ENCODE results near the gene C9orf43. TPM values are rescaled to one million over a fixed set of nuclear protein-coding genes. Genes with fewer than 3 reads are reported as not detected.
"Not testable (repeated sequence)": the region's sequence is repeated elsewhere in the genome, so short reads cannot be mapped to it uniquely, and the experiment has no call there.

The C9orf43 gene
- polyA plus RNA-seq, 2 of the 4 experiments (the other 2 are of a cell fraction), result 0.50 to 1.0 TPM

DNA sequence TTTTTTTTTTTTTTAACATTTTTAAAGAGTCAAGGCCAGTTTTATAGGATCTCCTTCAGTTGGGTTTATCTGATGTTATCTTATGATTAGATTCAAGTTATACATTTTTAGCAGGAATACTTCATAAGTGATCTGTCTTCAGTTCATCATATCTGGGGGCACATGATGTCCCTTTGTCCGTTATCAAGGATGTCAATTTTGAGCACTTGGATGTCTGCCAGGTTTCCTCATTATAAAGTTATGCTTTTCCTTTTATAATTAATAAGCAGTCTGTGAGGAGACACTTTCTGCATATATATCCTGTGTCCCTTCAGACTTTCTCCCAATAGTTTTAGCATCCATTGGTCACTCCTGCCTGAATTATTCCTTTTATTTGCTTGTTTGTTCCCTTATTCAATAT lies 45.6 kb upstream of the C9orf43 start:
- Histone ChIP-seq H3K4me2 (no peak overlapping the region), H3K4me3 (no peak overlapping the region), H3K4me1 (peaks cover 13% of the 10 kb centered on the region), H3K9me3 (no peaks in the 10 kb centered on the region), H3K27ac (no peak overlapping the region)
- DNase-seq (ENCODE audit: low read depth in 1 of 2, low spot score in 1 of 2), result no peak
- TF ChIP-seq MAZ (IDR thresholded peaks at IDR 0.05; ENCODE audit: borderline replicate concordance, low read depth, low read length) (no peak), NPAS2 (CRISPR knock-in tag; IDR thresholded peaks at IDR 0.05; ENCODE audit: borderline replicate concordance) (no peak), JUNB (IDR thresholded peaks at IDR 0.05) (no peak), SREBF2 (IDR thresholded peaks at IDR 0.05) (no peak), SMC3 (IDR thresholded peaks at IDR 0.05) (no peak), RCOR1 (IDR thresholded peaks at IDR 0.05; ENCODE audit: low read depth, low read length) (no peak), HOXA7 (CRISPR knock-in tag; IDR thresholded peaks at IDR 0.05) (no peak), RAD21 (conservative IDR thresholded peaks at IDR 0.05 in 1 of 2, IDR thresholded peaks at IDR 0.05 in 1 of 2) (no peak), HDAC2 (IDR thresholded peaks at IDR 0.05) (no peak), CEBPB (IDR thresholded peaks at IDR 0.05) (no peak), POLR2A (IDR thresholded peaks at IDR 0.05; ENCODE audit: low read length) (no peak), KDM5A (IDR thresholded peaks at IDR 0.05) (no peak), CHD4 (IDR thresholded peaks at IDR 0.05; ENCODE audit: borderline replicate concordance) (no peak), EHF (CRISPR knock-in tag; IDR thresholded peaks at IDR 0.05) (no peak), TP53 (CRISPR knock-in tag; IDR thresholded peaks at IDR 0.05) (no peak)
- TF ChIP-seq, protein P1, sequence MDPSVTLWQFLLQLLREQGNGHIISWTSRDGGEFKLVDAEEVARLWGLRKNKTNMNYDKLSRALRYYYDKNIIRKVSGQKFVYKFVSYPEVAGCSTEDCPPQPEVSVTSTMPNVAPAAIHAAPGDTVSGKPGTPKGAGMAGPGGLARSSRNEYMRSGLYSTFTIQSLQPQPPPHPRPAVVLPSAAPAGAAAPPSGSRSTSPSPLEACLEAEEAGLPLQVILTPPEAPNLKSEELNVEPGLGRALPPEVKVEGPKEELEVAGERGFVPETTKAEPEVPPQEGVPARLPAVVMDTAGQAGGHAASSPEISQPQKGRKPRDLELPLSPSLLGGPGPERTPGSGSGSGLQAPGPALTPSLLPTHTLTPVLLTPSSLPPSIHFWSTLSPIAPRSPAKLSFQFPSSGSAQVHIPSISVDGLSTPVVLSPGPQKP (IDR thresholded peaks at IDR 0.05; ENCODE audit: low read depth, low read length), result no peak
- TF ChIP-seq, protein P2, sequence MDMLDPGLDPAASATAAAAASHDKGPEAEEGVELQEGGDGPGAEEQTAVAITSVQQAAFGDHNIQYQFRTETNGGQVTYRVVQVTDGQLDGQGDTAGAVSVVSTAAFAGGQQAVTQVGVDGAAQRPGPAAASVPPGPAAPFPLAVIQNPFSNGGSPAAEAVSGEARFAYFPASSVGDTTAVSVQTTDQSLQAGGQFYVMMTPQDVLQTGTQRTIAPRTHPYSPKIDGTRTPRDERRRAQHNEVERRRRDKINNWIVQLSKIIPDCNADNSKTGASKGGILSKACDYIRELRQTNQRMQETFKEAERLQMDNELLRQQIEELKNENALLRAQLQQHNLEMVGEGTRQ (IDR thresholded peaks at IDR 0.05), result no peak
- CTCF ChIA-PET, result interaction anchor here (0.6 to 1.6 kb wide), 6 partner anchors 11 to 1909 kb away, joined by 3 to 5 read pairs (median 3); partner anchors contain the start of gene ALAD
- no peak for ATAC-seq
- WGBS (ENCODE audit: missing lambda C conversion rate), result 86% methylated on average over 1 of the region's 1 CpG
- POLR2A ChIA-PET, result no interaction called here
- no peak for FAIRE-seq

DNA sequence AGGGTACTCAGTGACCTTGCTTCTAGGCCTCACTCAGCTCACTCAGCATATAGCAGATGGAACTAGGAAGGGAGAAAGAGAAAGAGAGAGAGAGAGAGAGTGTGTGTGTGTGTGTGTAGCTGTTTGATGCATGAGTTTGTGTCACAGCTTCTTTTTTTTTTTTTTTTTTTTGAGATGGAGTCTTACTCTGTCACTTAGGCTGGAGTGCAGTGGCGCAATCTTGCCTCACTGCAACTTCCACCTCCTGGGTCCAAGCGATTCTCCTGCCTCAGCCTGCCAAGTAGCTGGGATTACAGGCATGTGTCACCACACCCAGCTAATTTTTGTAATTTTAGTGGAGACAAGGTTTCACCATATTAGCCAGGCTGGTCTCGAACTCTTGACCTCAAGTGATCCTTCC lies 44.9 kb upstream of the C9orf43 start:
- H3K4me3 ChIP-seq; ATAC-seq; H3K27ac ChIP-seq; DNase-seq (ENCODE audit: low read depth in 1 of 2, low spot score in 1 of 2); H3K4me2 ChIP-seq; H3K9me3 ChIP-seq; FAIRE-seq; POLR2A ChIA-PET: not testable (repeated sequence)
- WGBS (ENCODE audit: missing lambda C conversion rate), result 60% methylated on average over 3 of the region's 3 CpGs
- CTCF ChIA-PET, result interaction anchor here (0.6 to 1.0 kb wide), 2 partner anchors 26 to 152 kb away, joined by 3 read pairs; no protein-coding TSS in a partner anchor
- H3K4me1 ChIP-seq, result peaks cover 12% of the 10 kb centered on the region

DNA sequence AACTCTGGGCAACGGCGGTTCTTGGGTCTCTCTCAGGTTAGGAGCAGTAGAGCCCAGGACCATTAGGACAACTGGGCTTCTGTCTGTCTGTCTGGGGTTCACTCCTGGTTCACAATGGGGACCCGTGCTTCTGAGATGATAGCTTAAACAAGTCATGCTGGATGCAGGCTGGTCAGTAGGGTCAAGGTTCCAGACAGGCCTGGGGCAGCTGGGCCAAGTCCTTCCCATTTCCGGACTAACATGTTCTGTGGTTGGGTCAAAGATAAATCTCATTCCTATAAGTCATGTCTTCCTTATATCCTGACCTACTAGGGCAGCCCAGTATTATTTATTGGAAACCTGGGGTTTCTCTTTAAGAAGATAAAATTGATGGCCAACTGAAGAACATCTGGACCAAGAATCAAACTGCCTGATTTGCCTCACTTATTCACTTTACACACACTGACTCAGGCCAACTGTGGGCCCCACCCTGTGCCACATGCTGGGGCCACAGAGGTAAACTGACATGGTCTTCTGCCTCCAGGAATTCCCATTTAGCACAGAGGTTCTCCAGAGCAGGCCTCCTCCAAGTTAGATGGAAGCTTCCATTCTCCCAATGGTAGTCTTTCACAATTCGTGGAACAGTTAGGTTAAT lies 42.1 kb upstream of the C9orf43 start:
- no peak overlapping the region for H3K4me2 ChIP-seq
- no peak overlapping the region for H3K27ac ChIP-seq
- H3K4me3 ChIP-seq, result no peak overlapping the region
- WGBS (ENCODE audit: missing lambda C conversion rate), result 64% methylated on average over 4 of the region's 5 CpGs
- ATAC-seq, result no peak
- no peak for DNase-seq (ENCODE audit: low read depth in 1 of 2, low spot score in 1 of 2)
- no peaks in the 10 kb centered on the region for H3K4me1 ChIP-seq
- no peaks in the 10 kb centered on the region for H3K9me3 ChIP-seq
- TF ChIP-seq, protein P3, sequence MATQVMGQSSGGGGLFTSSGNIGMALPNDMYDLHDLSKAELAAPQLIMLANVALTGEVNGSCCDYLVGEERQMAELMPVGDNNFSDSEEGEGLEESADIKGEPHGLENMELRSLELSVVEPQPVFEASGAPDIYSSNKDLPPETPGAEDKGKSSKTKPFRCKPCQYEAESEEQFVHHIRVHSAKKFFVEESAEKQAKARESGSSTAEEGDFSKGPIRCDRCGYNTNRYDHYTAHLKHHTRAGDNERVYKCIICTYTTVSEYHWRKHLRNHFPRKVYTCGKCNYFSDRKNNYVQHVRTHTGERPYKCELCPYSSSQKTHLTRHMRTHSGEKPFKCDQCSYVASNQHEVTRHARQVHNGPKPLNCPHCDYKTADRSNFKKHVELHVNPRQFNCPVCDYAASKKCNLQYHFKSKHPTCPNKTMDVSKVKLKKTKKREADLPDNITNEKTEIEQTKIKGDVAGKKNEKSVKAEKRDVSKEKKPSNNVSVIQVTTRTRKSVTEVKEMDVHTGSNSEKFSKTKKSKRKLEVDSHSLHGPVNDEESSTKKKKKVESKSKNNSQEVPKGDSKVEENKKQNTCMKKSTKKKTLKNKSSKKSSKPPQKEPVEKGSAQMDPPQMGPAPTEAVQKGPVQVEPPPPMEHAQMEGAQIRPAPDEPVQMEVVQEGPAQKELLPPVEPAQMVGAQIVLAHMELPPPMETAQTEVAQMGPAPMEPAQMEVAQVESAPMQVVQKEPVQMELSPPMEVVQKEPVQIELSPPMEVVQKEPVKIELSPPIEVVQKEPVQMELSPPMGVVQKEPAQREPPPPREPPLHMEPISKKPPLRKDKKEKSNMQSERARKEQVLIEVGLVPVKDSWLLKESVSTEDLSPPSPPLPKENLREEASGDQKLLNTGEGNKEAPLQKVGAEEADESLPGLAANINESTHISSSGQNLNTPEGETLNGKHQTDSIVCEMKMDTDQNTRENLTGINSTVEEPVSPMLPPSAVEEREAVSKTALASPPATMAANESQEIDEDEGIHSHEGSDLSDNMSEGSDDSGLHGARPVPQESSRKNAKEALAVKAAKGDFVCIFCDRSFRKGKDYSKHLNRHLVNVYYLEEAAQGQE (IDR thresholded peaks at IDR 0.05), result no peak
- no peak for FAIRE-seq
- POLR2A ChIA-PET, result interaction anchor here (0.9 kb wide), 1 partner anchor 8 kb away, joined by 3 read pairs; the partner anchor contains the start of gene HDHD3
- CTCF ChIA-PET, result interaction anchor here (0.6 to 1.6 kb wide), 4 partner anchors 20 to 41 kb away, joined by 3 to 5 read pairs (median 4); partner anchors contain the start of gene POLE3

Data from A549 (cell line).